Measurements from ENCODE around the gene PLCE1. TPM values are rescaled to one million over a fixed set of nuclear protein-coding genes. Genes with fewer than 3 reads are reported as not detected.

The PLCE1 gene
- total and polyA plus RNA-seq, 2 experiments from 2014 or later = 0.10 to 0.58 TPM

- H3K27me3 Mint-ChIP-seq (ENCODE audit: insufficient read depth, low read depth, poor library complexity) = peaks cover 4% of the 10 kb centered on the region
- H3K36me3 Mint-ChIP-seq (ENCODE audit: low read depth) = no peaks in the 10 kb centered on the region
- H3K36me3 ChIP-seq (ENCODE audit: insufficient read depth) = no peaks in the 10 kb centered on the region
- no peaks in the 10 kb centered on the region for H3K27me3 ChIP-seq (ENCODE audit: insufficient read depth)
- H3K4me3 Mint-ChIP-seq = no peak overlapping the region
- no peaks in the 10 kb centered on the region for H3K9me3 Mint-ChIP-seq
- DNase-seq (ENCODE audit: low spot score) = no peak
- H2AFZ ChIP-seq = no peak overlapping the region
- H3K79me2 ChIP-seq (replicated peaks; ENCODE audit: insufficient read depth) = no peaks in the 10 kb centered on the region
- TF ChIP-seq POLR2AphosphoS5 (IDR thresholded peaks at IDR 0.05; ENCODE audit: low read depth) (no peak), ZNF331 (CRISPR knock-in tag; IDR thresholded peaks at IDR 0.05; ENCODE audit: low read depth) (no peak)
- TF ChIP-seq, protein P1, sequence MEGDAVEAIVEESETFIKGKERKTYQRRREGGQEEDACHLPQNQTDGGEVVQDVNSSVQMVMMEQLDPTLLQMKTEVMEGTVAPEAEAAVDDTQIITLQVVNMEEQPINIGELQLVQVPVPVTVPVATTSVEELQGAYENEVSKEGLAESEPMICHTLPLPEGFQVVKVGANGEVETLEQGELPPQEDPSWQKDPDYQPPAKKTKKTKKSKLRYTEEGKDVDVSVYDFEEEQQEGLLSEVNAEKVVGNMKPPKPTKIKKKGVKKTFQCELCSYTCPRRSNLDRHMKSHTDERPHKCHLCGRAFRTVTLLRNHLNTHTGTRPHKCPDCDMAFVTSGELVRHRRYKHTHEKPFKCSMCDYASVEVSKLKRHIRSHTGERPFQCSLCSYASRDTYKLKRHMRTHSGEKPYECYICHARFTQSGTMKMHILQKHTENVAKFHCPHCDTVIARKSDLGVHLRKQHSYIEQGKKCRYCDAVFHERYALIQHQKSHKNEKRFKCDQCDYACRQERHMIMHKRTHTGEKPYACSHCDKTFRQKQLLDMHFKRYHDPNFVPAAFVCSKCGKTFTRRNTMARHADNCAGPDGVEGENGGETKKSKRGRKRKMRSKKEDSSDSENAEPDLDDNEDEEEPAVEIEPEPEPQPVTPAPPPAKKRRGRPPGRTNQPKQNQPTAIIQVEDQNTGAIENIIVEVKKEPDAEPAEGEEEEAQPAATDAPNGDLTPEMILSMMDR (conservative IDR thresholded peaks at IDR 0.05; ENCODE audit: low read depth in 2 of 2) = no peak
- no peak for ATAC-seq
- no peaks in the 10 kb centered on the region for H3K4me1 ChIP-seq (ENCODE audit: insufficient read depth)
- H3K27ac ChIP-seq (ENCODE audit: low read depth) = no peak overlapping the region
- H3K4me3 ChIP-seq = no peak overlapping the region
- no peaks in the 10 kb centered on the region for H4K20me1 ChIP-seq (replicated peaks; ENCODE audit: insufficient read depth)
- no peaks in the 10 kb centered on the region for H3F3A ChIP-seq (replicated peaks; ENCODE audit: low read depth)
- no peak overlapping the region for H3K27ac Mint-ChIP-seq
- no peak overlapping the region for H3K4me2 ChIP-seq
- no peaks in the 10 kb centered on the region for H3K4me1 Mint-ChIP-seq
- H3K9me2 ChIP-seq (ENCODE audit: insufficient read depth) = no peaks in the 10 kb centered on the region
These were observed 30.8 kb upstream of the PLCE1 start for GRCh38 chr10:93962973-93963372.

DNA sequence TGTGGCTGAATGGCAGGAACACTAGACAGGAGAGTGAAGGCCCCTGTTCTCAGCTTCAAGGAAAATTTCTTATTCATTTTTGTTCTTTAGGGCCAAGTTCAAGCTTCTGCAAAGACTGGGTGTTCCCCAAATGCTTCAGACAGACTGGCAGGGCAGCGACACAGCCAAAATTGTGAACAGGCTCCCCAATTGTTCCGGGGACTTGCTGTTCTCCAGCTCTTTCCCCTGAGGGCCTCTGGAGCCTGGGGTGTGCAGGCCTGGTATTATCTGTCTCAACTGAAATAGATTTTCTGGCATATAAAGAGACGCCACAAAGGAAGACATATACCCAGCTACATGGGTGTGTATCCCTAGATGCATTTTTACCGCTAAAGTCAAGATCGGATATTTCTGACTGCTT is 30.3 kb upstream of the PLCE1 start:
- Mint-ChIP-seq H3K4me3 (no peak overlapping the region), H3K4me1 (no peaks in the 10 kb centered on the region), H3K9me3 (no peaks in the 10 kb centered on the region), H3K27ac (no peak overlapping the region), H3K36me3 (ENCODE audit: low read depth) (no peaks in the 10 kb centered on the region), H3K27me3 (ENCODE audit: insufficient read depth, low read depth, poor library complexity) (peaks cover 3% of the 10 kb centered on the region)
- no peaks in the 10 kb centered on the region for H3K27me3 ChIP-seq (ENCODE audit: insufficient read depth)
- no peaks in the 10 kb centered on the region for H3K4me1 ChIP-seq (ENCODE audit: insufficient read depth)
- ATAC-seq (no peak), DNase-seq (ENCODE audit: low spot score) (no peak)
- H2AFZ ChIP-seq = no peak overlapping the region
- H3K27ac ChIP-seq (ENCODE audit: low read depth) = no peak overlapping the region
- H3K4me3 ChIP-seq = no peak overlapping the region
- no peaks in the 10 kb centered on the region for H3K79me2 ChIP-seq (replicated peaks; ENCODE audit: insufficient read depth)
- no peaks in the 10 kb centered on the region for H4K20me1 ChIP-seq (replicated peaks; ENCODE audit: insufficient read depth)
- no peaks in the 10 kb centered on the region for H3K9me2 ChIP-seq (ENCODE audit: insufficient read depth)
- H3K4me2 ChIP-seq = no peak overlapping the region
- H3K36me3 ChIP-seq (ENCODE audit: insufficient read depth) = no peaks in the 10 kb centered on the region
- no peaks in the 10 kb centered on the region for H3F3A ChIP-seq (replicated peaks; ENCODE audit: low read depth)
- TF ChIP-seq NANOG (IDR thresholded peaks at IDR 0.05; ENCODE audit: borderline replicate concordance) = no peak
- TF ChIP-seq EZH2phosphoT487 (IDR thresholded peaks at IDR 0.05; ENCODE audit: unreplicated experiment) = no peak
- no peak for TF ChIP-seq STAT1 (IDR thresholded peaks at IDR 0.05; ENCODE audit: unreplicated experiment)
- TF ChIP-seq ZNF114 (CRISPR knock-in tag; IDR thresholded peaks at IDR 0.05) = no peak
- TF ChIP-seq, protein P2, sequence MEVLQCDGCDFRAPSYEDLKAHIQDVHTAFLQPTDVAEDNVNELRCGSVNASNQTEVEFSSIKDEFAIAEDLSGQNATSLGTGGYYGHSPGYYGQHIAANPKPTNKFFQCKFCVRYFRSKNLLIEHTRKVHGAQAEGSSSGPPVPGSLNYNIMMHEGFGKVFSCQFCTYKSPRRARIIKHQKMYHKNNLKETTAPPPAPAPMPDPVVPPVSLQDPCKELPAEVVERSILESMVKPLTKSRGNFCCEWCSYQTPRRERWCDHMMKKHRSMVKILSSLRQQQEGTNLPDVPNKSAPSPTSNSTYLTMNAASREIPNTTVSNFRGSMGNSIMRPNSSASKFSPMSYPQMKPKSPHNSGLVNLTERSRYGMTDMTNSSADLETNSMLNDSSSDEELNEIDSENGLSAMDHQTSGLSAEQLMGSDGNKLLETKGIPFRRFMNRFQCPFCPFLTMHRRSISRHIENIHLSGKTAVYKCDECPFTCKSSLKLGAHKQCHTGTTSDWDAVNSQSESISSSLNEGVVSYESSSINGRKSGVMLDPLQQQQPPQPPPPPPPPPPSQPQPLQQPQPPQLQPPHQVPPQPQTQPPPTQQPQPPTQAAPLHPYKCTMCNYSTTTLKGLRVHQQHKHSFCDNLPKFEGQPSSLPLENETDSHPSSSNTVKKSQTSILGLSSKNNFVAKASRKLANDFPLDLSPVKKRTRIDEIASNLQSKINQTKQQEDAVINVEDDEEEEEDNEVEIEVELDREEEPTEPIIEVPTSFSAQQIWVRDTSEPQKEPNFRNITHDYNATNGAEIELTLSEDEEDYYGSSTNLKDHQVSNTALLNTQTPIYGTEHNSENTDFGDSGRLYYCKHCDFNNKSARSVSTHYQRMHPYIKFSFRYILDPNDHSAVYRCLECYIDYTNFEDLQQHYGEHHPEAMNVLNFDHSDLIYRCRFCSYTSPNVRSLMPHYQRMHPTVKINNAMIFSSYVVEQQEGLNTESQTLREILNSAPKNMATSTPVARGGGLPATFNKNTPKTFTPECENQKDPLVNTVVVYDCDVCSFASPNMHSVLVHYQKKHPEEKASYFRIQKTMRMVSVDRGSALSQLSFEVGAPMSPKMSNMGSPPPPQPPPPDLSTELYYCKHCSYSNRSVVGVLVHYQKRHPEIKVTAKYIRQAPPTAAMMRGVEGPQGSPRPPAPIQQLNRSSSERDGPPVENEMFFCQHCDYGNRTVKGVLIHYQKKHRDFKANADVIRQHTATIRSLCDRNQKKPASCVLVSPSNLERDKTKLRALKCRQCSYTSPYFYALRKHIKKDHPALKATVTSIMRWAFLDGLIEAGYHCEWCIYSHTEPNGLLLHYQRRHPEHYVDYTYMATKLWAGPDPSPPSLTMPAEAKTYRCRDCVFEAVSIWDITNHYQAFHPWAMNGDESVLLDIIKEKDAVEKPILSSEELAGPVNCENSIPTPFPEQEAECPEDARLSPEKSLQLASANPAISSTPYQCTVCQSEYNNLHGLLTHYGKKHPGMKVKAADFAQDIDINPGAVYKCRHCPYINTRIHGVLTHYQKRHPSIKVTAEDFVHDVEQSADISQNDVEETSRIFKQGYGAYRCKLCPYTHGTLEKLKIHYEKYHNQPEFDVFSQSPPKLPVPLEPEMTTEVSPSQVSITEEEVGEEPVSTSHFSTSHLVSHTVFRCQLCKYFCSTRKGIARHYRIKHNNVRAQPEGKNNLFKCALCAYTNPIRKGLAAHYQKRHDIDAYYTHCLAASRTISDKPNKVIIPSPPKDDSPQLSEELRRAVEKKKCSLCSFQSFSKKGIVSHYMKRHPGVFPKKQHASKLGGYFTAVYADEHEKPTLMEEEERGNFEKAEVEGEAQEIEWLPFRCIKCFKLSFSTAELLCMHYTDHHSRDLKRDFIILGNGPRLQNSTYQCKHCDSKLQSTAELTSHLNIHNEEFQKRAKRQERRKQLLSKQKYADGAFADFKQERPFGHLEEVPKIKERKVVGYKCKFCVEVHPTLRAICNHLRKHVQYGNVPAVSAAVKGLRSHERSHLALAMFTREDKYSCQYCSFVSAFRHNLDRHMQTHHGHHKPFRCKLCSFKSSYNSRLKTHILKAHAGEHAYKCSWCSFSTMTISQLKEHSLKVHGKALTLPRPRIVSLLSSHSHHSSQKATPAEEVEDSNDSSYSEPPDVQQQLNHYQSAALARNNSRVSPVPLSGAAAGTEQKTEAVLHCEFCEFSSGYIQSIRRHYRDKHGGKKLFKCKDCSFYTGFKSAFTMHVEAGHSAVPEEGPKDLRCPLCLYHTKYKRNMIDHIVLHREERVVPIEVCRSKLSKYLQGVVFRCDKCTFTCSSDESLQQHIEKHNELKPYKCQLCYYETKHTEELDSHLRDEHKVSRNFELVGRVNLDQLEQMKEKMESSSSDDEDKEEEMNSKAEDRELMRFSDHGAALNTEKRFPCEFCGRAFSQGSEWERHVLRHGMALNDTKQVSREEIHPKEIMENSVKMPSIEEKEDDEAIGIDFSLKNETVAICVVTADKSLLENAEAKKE (CRISPR knock-in tag; IDR thresholded peaks at IDR 0.05) = no peak
- TF ChIP-seq, protein P1 (conservative IDR thresholded peaks at IDR 0.05; ENCODE audit: low read depth in 2 of 2) = no peak
- no peak for TF ChIP-seq JUNB (IDR thresholded peaks at IDR 0.05; ENCODE audit: unreplicated experiment)
- no peak for TF ChIP-seq EZH2 (IDR thresholded peaks at IDR 0.05; ENCODE audit: low read depth, unreplicated experiment)
